HepG2 (cell line): ENCODE results near the gene VSNL1. TPM values are rescaled to one million over a fixed set of nuclear protein-coding genes. Genes with fewer than 3 reads are reported as not detected.

Experiments used
- AHDC1 ChIP-seq: sonication (generic); formaldehyde crosslinking; IDR thresholded peaks from 2 replicates; pipeline ENCODE4 v1.5.1; 2020; ENCODE audit warnings: mild to moderate bottlenecking, missing genetic modification reagents, borderline replicate concordance
- ATF3 ChIP-seq: sonication (generic); formaldehyde crosslinking; IDR thresholded peaks from 2 replicates; pipeline ENCODE4 v1.4.0; 2020; ENCODE audit warnings: missing genetic modification reagents
- ESRRA ChIP-seq: sonication (generic); formaldehyde crosslinking; IDR thresholded peaks from 2 replicates; pipeline ENCODE4 v1.5.1; 2020; ENCODE audit warnings: mild to moderate bottlenecking, low read depth, missing genetic modification reagents
- FOSL1 ChIP-seq: sonication (generic); formaldehyde crosslinking; IDR thresholded peaks from 2 replicates; pipeline ENCODE4 v1.9.0; 2021; ENCODE audit warnings: missing genetic modification reagents, borderline replicate concordance
- HMG20A ChIP-seq: IDR thresholded peaks from 2 replicates; pipeline ENCODE4 v1.6.1; 2016; ENCODE audit warnings: borderline replicate concordance
- KLF12 ChIP-seq: sonication (generic); formaldehyde crosslinking; IDR thresholded peaks from 2 replicates; pipeline ENCODE4 v1.4.0; 2020; ENCODE audit warnings: missing genetic modification reagents, borderline replicate concordance
- MAFG ChIP-seq: sonication (generic); formaldehyde crosslinking; IDR thresholded peaks from 2 replicates; pipeline ENCODE4 v1.5.1; 2020; ENCODE audit warnings: mild to moderate bottlenecking, missing genetic modification reagents
- MBNL3 ChIP-seq: fragments of 250-450 bp; sonication (Bioruptor Pico); conservative IDR thresholded peaks from 2 replicates; pipeline ENCODE4 v1.8.0; 2022; ENCODE audit warnings: mild to moderate bottlenecking, inconsistent platforms
- NFE2L2 ChIP-seq: fragments of 150-350 bp; IDR thresholded peaks from 2 replicates; pipeline ENCODE4 v1.6.1; 2014; ENCODE audit warnings: low read length
- RAD21 ChIP-seq: fragments of 450-650 bp; formaldehyde crosslinking; IDR thresholded peaks from 2 replicates; pipeline ENCODE4 v1.5.0; 2020; ENCODE audit warnings: mild to moderate bottlenecking
- SRF ChIP-seq: IDR thresholded peaks from 2 replicates; pipeline ENCODE4 v1.6.1; 2011; ENCODE audit warnings: mild to moderate bottlenecking, low read depth, low read length, moderate library complexity
- STAG1 ChIP-seq: sonication (generic); formaldehyde crosslinking; IDR thresholded peaks from 2 replicates; pipeline ENCODE4 v1.4.0; 2020; ENCODE audit warnings: missing genetic modification reagents
- TARDBP ChIP-seq: sonication (generic); formaldehyde crosslinking; IDR thresholded peaks from 2 replicates; pipeline ENCODE4 v1.8.0; 2022; ENCODE audit warnings: mild to moderate bottlenecking, missing genetic modification reagents
- TEAD3 ChIP-seq: optimal IDR thresholded peaks from 2 replicates; pipeline ENCODE3; 2016; ENCODE audit warnings: borderline replicate concordance
- YEATS2 ChIP-seq: sonication (generic); formaldehyde crosslinking; IDR thresholded peaks from 2 replicates; pipeline ENCODE4 v1.4.0; 2020; ENCODE audit warnings: missing genetic modification reagents, borderline replicate concordance
- ZNF142 ChIP-seq: sonication (generic); formaldehyde crosslinking; IDR thresholded peaks from 2 replicates; pipeline ENCODE4 v1.4.0; 2020; ENCODE audit warnings: missing genetic modification reagents
- ZNF557 ChIP-seq: sonication (generic); formaldehyde crosslinking; IDR thresholded peaks from 2 replicates; pipeline ENCODE4 v1.4.0; 2020; ENCODE audit warnings: missing genetic modification reagents
- ZSCAN9 ChIP-seq: IDR thresholded peaks from 2 replicates; pipeline ENCODE4 v1.6.1; 2016; ENCODE audit warnings: borderline replicate concordance
- polyA plus RNA-seq, 8 experiments: library from polyadenylated mRNA; depleted of rRNA in 3 of 8; stranded (reverse) in 7 of 8; unstranded in 1 of 8; fragments of >200 nt; fragmentation: Illumina TruSeq in 4 of 8; extraction: Trizol in 4 of 8; gene quantifications; 2 replicates each; pipeline versions ENCODE4 v1.2.1 to v1.2.3, GENCODE V29; 2011 to 2016; ENCODE audit warnings: low read depth in 4 of 8, missing spikeins in 1 of 8, mixed read lengths in 1 of 8; ENCODE audit not compliant: insufficient read depth in 1 of 8
- total RNA-seq, 5 experiments: library from RNA; depleted of rRNA; stranded (reverse); fragments of >200 nt; fragmentation: Illumina TruSeq; extraction: Trizol; gene quantifications; 2 replicates each; pipeline ENCODE4 v1.2.3, GENCODE V29; 2016; ENCODE audit warnings: low read depth in 1 of 5
- TF ChIP-seq, protein P1 (sequence below): sonication (generic); formaldehyde crosslinking; IDR thresholded peaks from 2 replicates; pipeline ENCODE4 v1.5.0; 2020; ENCODE audit warnings: missing genetic modification reagents

VSNL1 gene
- total and polyA plus RNA-seq, 2 of the 13 experiments (the other 11 are each of a cell fraction or from before 2014, with no cell fraction given): 63.2 to 95.9 TPM

GRCh38 chr2:17646081-17646554, 105.6 kb downstream of the VSNL1 start (continued):
- TF ChIP-seq AHDC1: peak; percentile 33; the same call in 1 of the 2 replicates
- TF ChIP-seq ZSCAN9: 0 out of 2 replicates have a peak, but pooled peaks have one; percentile 23
- peak; percentile 70 for TF ChIP-seq TEAD3 (CRISPR knock-in tag)
- no peak for TF ChIP-seq ZNF557 (CRISPR knock-in tag)
- no peak for TF ChIP-seq NFE2L2
- TF ChIP-seq, protein P1, sequence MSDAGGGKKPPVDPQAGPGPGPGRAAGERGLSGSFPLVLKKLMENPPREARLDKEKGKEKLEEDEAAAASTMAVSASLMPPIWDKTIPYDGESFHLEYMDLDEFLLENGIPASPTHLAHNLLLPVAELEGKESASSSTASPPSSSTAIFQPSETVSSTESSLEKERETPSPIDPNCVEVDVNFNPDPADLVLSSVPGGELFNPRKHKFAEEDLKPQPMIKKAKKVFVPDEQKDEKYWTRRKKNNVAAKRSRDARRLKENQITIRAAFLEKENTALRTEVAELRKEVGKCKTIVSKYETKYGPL (CRISPR knock-in tag): peak; percentile 94
- no peak for TF ChIP-seq MAFG
- no peak for TF ChIP-seq ESRRA (CRISPR knock-in tag)
- peak; percentile 64 for TF ChIP-seq STAG1 (CRISPR knock-in tag)
- TF ChIP-seq SRF: no peak
- no peak for TF ChIP-seq TARDBP (CRISPR knock-in tag)
- peak; percentile 56; the same call in 1 of the 2 replicates for TF ChIP-seq RAD21 (CRISPR knock-in tag)
- TF ChIP-seq YEATS2 (CRISPR knock-in tag): peak; percentile 61; the same call in 1 of the 2 replicates
- TF ChIP-seq ATF3: 0 out of 2 replicates have a peak, but pooled peaks have one; percentile 14
- no peak for TF ChIP-seq KLF12 (CRISPR knock-in tag)
- peak; percentile 77 for TF ChIP-seq HMG20A (CRISPR knock-in tag)
- no peak for TF ChIP-seq ZNF142 (CRISPR knock-in tag)
- 0 out of 2 replicates have a peak, but pooled peaks have one; percentile 9 for TF ChIP-seq FOSL1 (CRISPR knock-in tag)
- TF ChIP-seq MBNL3 (CRISPR knock-in tag): no peak
